ENCODE data around the gene KCNMA1.

- TF ChIP-seq, protein P1, sequence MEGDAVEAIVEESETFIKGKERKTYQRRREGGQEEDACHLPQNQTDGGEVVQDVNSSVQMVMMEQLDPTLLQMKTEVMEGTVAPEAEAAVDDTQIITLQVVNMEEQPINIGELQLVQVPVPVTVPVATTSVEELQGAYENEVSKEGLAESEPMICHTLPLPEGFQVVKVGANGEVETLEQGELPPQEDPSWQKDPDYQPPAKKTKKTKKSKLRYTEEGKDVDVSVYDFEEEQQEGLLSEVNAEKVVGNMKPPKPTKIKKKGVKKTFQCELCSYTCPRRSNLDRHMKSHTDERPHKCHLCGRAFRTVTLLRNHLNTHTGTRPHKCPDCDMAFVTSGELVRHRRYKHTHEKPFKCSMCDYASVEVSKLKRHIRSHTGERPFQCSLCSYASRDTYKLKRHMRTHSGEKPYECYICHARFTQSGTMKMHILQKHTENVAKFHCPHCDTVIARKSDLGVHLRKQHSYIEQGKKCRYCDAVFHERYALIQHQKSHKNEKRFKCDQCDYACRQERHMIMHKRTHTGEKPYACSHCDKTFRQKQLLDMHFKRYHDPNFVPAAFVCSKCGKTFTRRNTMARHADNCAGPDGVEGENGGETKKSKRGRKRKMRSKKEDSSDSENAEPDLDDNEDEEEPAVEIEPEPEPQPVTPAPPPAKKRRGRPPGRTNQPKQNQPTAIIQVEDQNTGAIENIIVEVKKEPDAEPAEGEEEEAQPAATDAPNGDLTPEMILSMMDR (conservative IDR thresholded peaks at IDR 0.05), result no peak
- TF ChIP-seq EZH2 (IDR thresholded peaks at IDR 0.05; ENCODE audit: low read depth), result no peak
Measured at GRCh38 chr10:77283326-77283725, 354.3 kb downstream of the KCNMA1 start.

All from PC-9 (cell line).